ENCODE data around the gene CHD9.

Gene CHD9

GRCh38 chr16:53147500-53148065, 92.8 kb downstream of the CHD9 start:
- Histone ChIP-seq H3K27ac (replicated peaks; ENCODE audit: low read length) (no peak overlapping the region), H3K79me1 (ENCODE audit: low read depth, low read length) (peaks cover 1% of the 10 kb centered on the region), H3K4me1 (ENCODE audit: control insufficient read depth in 2 of 2, insufficient read depth in 1 of 2, low read depth in 1 of 2, low read length in 2 of 2) (peaks cover 1 to 4% of the 10 kb centered on the region in 2 donors), H3K4me2 (ENCODE audit: insufficient read depth, low read length, poor library complexity, severe bottlenecking) (no peak overlapping the region), H3K14ac (ENCODE audit: low read length) (no peak overlapping the region), H2BK120ac (ENCODE audit: low read depth, low read length) (no peak overlapping the region), H3K9me3 (replicated peaks in 1 of 2; ENCODE audit: control insufficient read depth in 2 of 2, insufficient read depth in 1 of 2, low read depth in 1 of 2, low read length in 2 of 2) (peaks cover 0 to 17% of the 10 kb centered on the region in 2 donors), H2BK12ac (ENCODE audit: low read length) (no peak overlapping the region), H3K18ac (ENCODE audit: low read length) (no peak overlapping the region), H3K23ac (ENCODE audit: low read depth, low read length, poor library complexity) (no peak overlapping the region), H3K4me3 (ENCODE audit: low read length in 2 of 2) (no peak overlapping the region), H2BK15ac (ENCODE audit: low read length) (no peak overlapping the region), H2BK5ac (ENCODE audit: low read length) (no peak overlapping the region), H3K36me3 (replicated peaks in 1 of 2; ENCODE audit: control insufficient read depth in 2 of 2, insufficient read depth in 2 of 2, low read length in 2 of 2) (no peaks in the 10 kb centered on the region), H3K27me3 (ENCODE audit: control insufficient read depth in 3 of 3, insufficient read depth in 3 of 3, low read depth in 1 of 3, low read length in 3 of 3) (peaks cover 0 to 2% (median 0%) of the 10 kb centered on the region in 3 experiments), H4K8ac (ENCODE audit: low read depth, low read length) (no peak overlapping the region), H3K9ac (ENCODE audit: low read depth, low read length, poor library complexity) (no peak overlapping the region), H4K91ac (ENCODE audit: low read depth, low read length, poor library complexity) (no peak overlapping the region), H3K4ac (ENCODE audit: low read length) (no peak overlapping the region), H2AK5ac (ENCODE audit: low read depth, low read length) (no peak overlapping the region), H2AFZ (ENCODE audit: low read length) (no peak overlapping the region)
- DNase-seq (ENCODE audit: low spot score): no peak
- WGBS, 2 donors (ENCODE audit: extremely low coverage in 2 of 2, insufficient read length in 2 of 2, insufficient replicate concordance in 1 of 2): no CpG with 5 or more reads among the region's 3 CpGs

DNA sequence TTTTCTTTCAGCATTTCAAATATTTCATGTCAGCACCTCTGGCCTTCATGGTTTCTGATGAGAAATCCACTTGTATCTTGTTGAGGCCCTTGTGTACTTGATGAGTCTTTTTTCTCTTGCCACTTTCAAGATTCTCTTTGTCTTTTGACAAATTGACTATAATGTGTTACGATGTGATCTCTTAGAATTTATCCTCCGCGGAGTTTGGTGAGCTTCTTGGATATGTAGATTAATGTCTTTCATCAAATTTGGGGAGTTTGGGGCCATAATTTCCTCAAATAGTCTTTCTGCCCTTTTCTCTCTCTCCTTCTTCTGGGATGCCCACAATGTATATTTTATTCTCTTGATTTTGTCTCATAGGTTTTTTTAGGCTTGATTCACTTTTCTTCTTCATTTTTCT, 96.0 kb downstream of the CHD9 start:
- H2BK12ac ChIP-seq (ENCODE audit: low read length): no peak overlapping the region
- no peak overlapping the region for H4K8ac ChIP-seq (ENCODE audit: low read depth, low read length)
- peaks cover 1% of the 10 kb centered on the region for H3K79me1 ChIP-seq (ENCODE audit: low read depth, low read length)
- no CpG with 5 or more reads among the region's 3 CpGs for WGBS, 2 donors (ENCODE audit: extremely low coverage in 2 of 2, insufficient read length in 2 of 2, insufficient replicate concordance in 1 of 2)
- peaks cover 0 to 17% of the 10 kb centered on the region in 2 donors for H3K9me3 ChIP-seq (replicated peaks in 1 of 2; ENCODE audit: control insufficient read depth in 2 of 2, insufficient read depth in 1 of 2, low read depth in 1 of 2, low read length in 2 of 2)
- H2BK5ac ChIP-seq (ENCODE audit: low read length): no peak overlapping the region
- H3K18ac ChIP-seq (ENCODE audit: low read length): no peak overlapping the region
- H2AK5ac ChIP-seq (ENCODE audit: low read depth, low read length): no peak overlapping the region
- no peak overlapping the region for H3K27ac ChIP-seq (replicated peaks; ENCODE audit: low read length)
- no peak overlapping the region for H2BK120ac ChIP-seq (ENCODE audit: low read depth, low read length)
- peaks cover 0 to 4% of the 10 kb centered on the region in 2 donors for H3K36me3 ChIP-seq (replicated peaks in 1 of 2; ENCODE audit: control insufficient read depth in 2 of 2, insufficient read depth in 2 of 2, low read length in 2 of 2)
- H3K9ac ChIP-seq (ENCODE audit: low read depth, low read length, poor library complexity): no peak overlapping the region
- H4K91ac ChIP-seq (ENCODE audit: low read depth, low read length, poor library complexity): no peak overlapping the region
- peaks cover 0 to 2% (median 0%) of the 10 kb centered on the region in 3 experiments for H3K27me3 ChIP-seq (ENCODE audit: control insufficient read depth in 3 of 3, insufficient read depth in 3 of 3, low read depth in 1 of 3, low read length in 3 of 3)
- DNase-seq (ENCODE audit: low spot score): no peak
- H2BK15ac ChIP-seq (ENCODE audit: low read length): no peak overlapping the region
- H3K4ac ChIP-seq (ENCODE audit: low read length): no peak overlapping the region
- H3K4me3 ChIP-seq (ENCODE audit: low read length in 2 of 2): no peak overlapping the region
- H2AFZ ChIP-seq (ENCODE audit: low read length): no peak overlapping the region
- no peak overlapping the region for H3K23ac ChIP-seq (ENCODE audit: low read depth, low read length, poor library complexity)
- no peak overlapping the region for H3K4me2 ChIP-seq (ENCODE audit: insufficient read depth, low read length, poor library complexity, severe bottlenecking)
- peaks cover 3 to 8% of the 10 kb centered on the region in 2 donors for H3K4me1 ChIP-seq (ENCODE audit: control insufficient read depth in 2 of 2, insufficient read depth in 1 of 2, low read depth in 1 of 2, low read length in 2 of 2)
- H3K14ac ChIP-seq (ENCODE audit: low read length): no peak overlapping the region

DNA sequence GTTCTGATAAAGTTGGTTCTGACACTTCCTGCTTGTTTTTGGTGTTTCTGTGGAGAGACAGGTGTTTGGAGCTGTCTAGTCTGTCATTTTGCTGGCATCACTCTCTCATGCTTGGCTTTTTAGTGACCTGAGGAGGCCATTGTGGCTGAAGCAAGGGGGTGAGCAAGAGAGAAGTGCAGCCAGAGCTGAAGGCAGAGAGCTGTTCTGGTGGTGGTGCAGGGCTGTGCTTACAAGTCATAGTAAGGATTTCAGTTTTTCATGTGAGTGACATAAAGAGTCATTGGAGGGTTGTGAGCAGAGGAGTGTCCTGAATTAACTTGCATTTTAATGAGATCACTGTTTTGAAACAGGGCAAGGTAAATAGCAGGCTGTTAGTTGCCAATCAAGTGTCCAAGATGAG, 97.5 kb downstream of the CHD9 start:
- Histone ChIP-seq H2BK15ac (ENCODE audit: low read length) (no peak overlapping the region), H3K4me3 (ENCODE audit: low read length in 2 of 2) (no peak overlapping the region), H3K27ac (replicated peaks; ENCODE audit: low read length) (no peak overlapping the region)

DNA sequence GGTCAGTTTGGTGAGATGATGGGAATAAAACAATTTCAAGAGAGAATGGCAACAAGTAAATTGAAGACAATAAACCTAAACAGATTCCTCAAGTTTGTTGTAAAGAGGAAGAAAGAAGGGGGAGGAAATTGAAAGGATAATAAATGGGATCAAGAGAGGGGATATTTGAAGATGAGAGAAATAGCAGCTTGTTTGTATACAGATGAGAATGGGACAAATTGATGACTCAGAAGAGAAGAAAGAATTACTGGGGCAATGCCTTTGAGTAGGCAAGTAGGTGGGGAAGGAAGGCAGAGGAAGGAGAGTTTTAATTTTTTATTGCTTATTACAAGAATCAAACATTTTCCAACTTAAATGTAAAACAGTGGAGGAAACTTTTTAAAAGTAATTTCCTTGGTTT, 98.3 kb downstream of the CHD9 start:
- H4K8ac ChIP-seq (ENCODE audit: low read depth, low read length): no peak overlapping the region
- H3K9ac ChIP-seq (ENCODE audit: low read depth, low read length, poor library complexity): no peak overlapping the region
- H2AK5ac ChIP-seq (ENCODE audit: low read depth, low read length): no peak overlapping the region
- no peak overlapping the region for H3K4me2 ChIP-seq (ENCODE audit: insufficient read depth, low read length, poor library complexity, severe bottlenecking)
- no peak overlapping the region for H3K18ac ChIP-seq (ENCODE audit: low read length)
- no peak overlapping the region for H3K4me3 ChIP-seq (ENCODE audit: low read length in 2 of 2)
- no peak for DNase-seq (ENCODE audit: low spot score)
- H4K91ac ChIP-seq (ENCODE audit: low read depth, low read length, poor library complexity): no peak overlapping the region
- peaks cover 0 to 17% of the 10 kb centered on the region in 2 donors for H3K9me3 ChIP-seq (replicated peaks in 1 of 2; ENCODE audit: control insufficient read depth in 2 of 2, insufficient read depth in 1 of 2, low read depth in 1 of 2, low read length in 2 of 2)
- H2BK15ac ChIP-seq (ENCODE audit: low read length): no peak overlapping the region
- peaks cover 1% of the 10 kb centered on the region for H3K79me1 ChIP-seq (ENCODE audit: low read depth, low read length)
- H3K36me3 ChIP-seq (replicated peaks in 1 of 2; ENCODE audit: control insufficient read depth in 2 of 2, insufficient read depth in 2 of 2, low read length in 2 of 2): peaks cover 2 to 27% of the 10 kb centered on the region in 2 donors
- no peak overlapping the region for H2BK5ac ChIP-seq (ENCODE audit: low read length)
- no peak overlapping the region for H2BK120ac ChIP-seq (ENCODE audit: low read depth, low read length)
- H3K14ac ChIP-seq (ENCODE audit: low read length): no peak overlapping the region
- no peak overlapping the region for H3K23ac ChIP-seq (ENCODE audit: low read depth, low read length, poor library complexity)
- no peak overlapping the region for H3K4ac ChIP-seq (ENCODE audit: low read length)
- H2AFZ ChIP-seq (ENCODE audit: low read length): no peak overlapping the region
- peaks cover 0 to 2% (median 0%) of the 10 kb centered on the region in 3 experiments for H3K27me3 ChIP-seq (ENCODE audit: control insufficient read depth in 3 of 3, insufficient read depth in 3 of 3, low read depth in 1 of 3, low read length in 3 of 3)
- H2BK12ac ChIP-seq (ENCODE audit: low read length): no peak overlapping the region
- H3K27ac ChIP-seq (replicated peaks; ENCODE audit: low read length): no peak overlapping the region
- peaks cover 3 to 8% of the 10 kb centered on the region in 2 donors for H3K4me1 ChIP-seq (ENCODE audit: control insufficient read depth in 2 of 2, insufficient read depth in 1 of 2, low read depth in 1 of 2, low read length in 2 of 2)

More for the DNA sequence above, 97.5 kb downstream of the CHD9 start:
- Histone ChIP-seq H4K91ac (ENCODE audit: low read depth, low read length, poor library complexity) (no peak overlapping the region), H4K8ac (ENCODE audit: low read depth, low read length) (no peak overlapping the region), H3K23ac (ENCODE audit: low read depth, low read length, poor library complexity) (no peak overlapping the region), H3K79me1 (ENCODE audit: low read depth, low read length) (peaks cover 1% of the 10 kb centered on the region), H3K36me3 (replicated peaks in 1 of 2; ENCODE audit: control insufficient read depth in 2 of 2, insufficient read depth in 2 of 2, low read length in 2 of 2) (peaks cover 2 to 19% of the 10 kb centered on the region in 2 donors), H3K9me3 (replicated peaks in 1 of 2; ENCODE audit: control insufficient read depth in 2 of 2, insufficient read depth in 1 of 2, low read depth in 1 of 2, low read length in 2 of 2) (peaks cover 0 to 17% of the 10 kb centered on the region in 2 donors), H2BK12ac (ENCODE audit: low read length) (no peak overlapping the region), H3K18ac (ENCODE audit: low read length) (no peak overlapping the region), H3K14ac (ENCODE audit: low read length) (no peak overlapping the region), H3K4me2 (ENCODE audit: insufficient read depth, low read length, poor library complexity, severe bottlenecking) (no peak overlapping the region), H2BK120ac (ENCODE audit: low read depth, low read length) (no peak overlapping the region), H3K4ac (ENCODE audit: low read length) (no peak overlapping the region), H3K4me1 (ENCODE audit: control insufficient read depth in 2 of 2, insufficient read depth in 1 of 2, low read depth in 1 of 2, low read length in 2 of 2) (peaks cover 3 to 8% of the 10 kb centered on the region in 2 donors), H2BK5ac (ENCODE audit: low read length) (no peak overlapping the region), H3K9ac (ENCODE audit: low read depth, low read length, poor library complexity) (no peak overlapping the region), H2AK5ac (ENCODE audit: low read depth, low read length) (no peak overlapping the region), H3K27me3 (ENCODE audit: control insufficient read depth in 3 of 3, insufficient read depth in 3 of 3, low read depth in 1 of 3, low read length in 3 of 3) (peaks cover 0 to 2% (median 0%) of the 10 kb centered on the region in 3 experiments), H2AFZ (ENCODE audit: low read length) (no peak overlapping the region)
- no peak for DNase-seq (ENCODE audit: low spot score)

Data from neuronal stem cell (in vitro differentiated cells).